Kidney epithelial cell (primary cell): ENCODE data around the gene TMEM108. TPM values are rescaled to one million over a fixed set of nuclear protein-coding genes. Genes with fewer than 3 reads are reported as not detected.

Experiments used
- DNase-seq: peaks from one replicate; pipeline ENCODE4 v3.0.0-alpha.2; 2010; ENCODE audit warnings: low read depth
- H3K27me3 ChIP-seq: 2 replicates; pipeline ENCODE4 v1.6.0; 2011; ENCODE audit warnings: low read length; ENCODE audit not compliant: control insufficient read depth, insufficient read depth
- H3K36me3 ChIP-seq: 2 replicates; pipeline ENCODE4 v1.5.1; 2011; ENCODE audit warnings: low read length; ENCODE audit not compliant: control insufficient read depth, insufficient read depth
- H3K4me3 ChIP-seq: 2 replicates; pipeline ENCODE4 v1.5.1; 2011; ENCODE audit warnings: low read depth, mild to moderate bottlenecking, control low read depth, low read length
- CTCF ChIP-seq: IDR thresholded peaks from 2 replicates; pipeline ENCODE4 v1.5.1; 2011; ENCODE audit warnings: mild to moderate bottlenecking, moderate library complexity, low read length, control low read depth, inconsistent platforms; ENCODE audit not compliant: insufficient read depth, poor library complexity, severe bottlenecking
- total RNA-seq: library from RNA; depleted of rRNA; stranded (reverse); fragments of >200 nt; gene quantifications from 2 replicates; pipeline ENCODE4 v1.2.3, GENCODE V29; 2015

The TMEM108 gene
- total RNA-seq, 1 donor from 2014 or later: 4.4 TPM

- Histone ChIP-seq H3K36me3 (no peaks in the 10 kb centered on the region), H3K4me3 (no peak overlapping the region), H3K27me3 (no peaks in the 10 kb centered on the region)
- TF ChIP-seq CTCF: no peak
- no peak for DNase-seq
Measured at GRCh38 chr3:133330522-133330921, 292.3 kb downstream of the TMEM108 start.

GRCh38 chr3:133354721-133355120 is 316.5 kb downstream of the TMEM108 start:
- H3K36me3 ChIP-seq: no peaks in the 10 kb centered on the region
- DNase-seq: no peak
- no peaks in the 10 kb centered on the region for H3K27me3 ChIP-seq
- TF ChIP-seq CTCF: no peak
- H3K4me3 ChIP-seq: no peak overlapping the region

- Histone ChIP-seq H3K36me3 (no peaks in the 10 kb centered on the region), H3K27me3 (peaks cover 2% of the 10 kb centered on the region), H3K4me3 (no peak overlapping the region)
- TF ChIP-seq CTCF: no peak
- no peak for DNase-seq
Measured at GRCh38 chr3:133360476-133360875, 322.3 kb downstream of the TMEM108 start.

- no peak for DNase-seq
- no peak for TF ChIP-seq CTCF
- H3K36me3 ChIP-seq: no peaks in the 10 kb centered on the region
- no peak overlapping the region for H3K4me3 ChIP-seq
- peaks cover 2% of the 10 kb centered on the region for H3K27me3 ChIP-seq
Measured at GRCh38 chr3:133361011-133361410, 322.8 kb downstream of the TMEM108 start.

- no peak for TF ChIP-seq CTCF
- peaks cover 2% of the 10 kb centered on the region for H3K27me3 ChIP-seq
- no peak overlapping the region for H3K4me3 ChIP-seq
- no peak for DNase-seq
- no peaks in the 10 kb centered on the region for H3K36me3 ChIP-seq
Measured at GRCh38 chr3:133361435-133361834, 323.2 kb downstream of the TMEM108 start.

- no peak for DNase-seq
Measured at GRCh38 chr3:133362539-133362938, 324.3 kb downstream of the TMEM108 start.

More at GRCh38 chr3:133362539-133362938, 324.3 kb downstream of the TMEM108 start:
- TF ChIP-seq CTCF: no peak
- H3K27me3 ChIP-seq: peaks cover 2% of the 10 kb centered on the region
- H3K36me3 ChIP-seq: no peaks in the 10 kb centered on the region
- no peak overlapping the region for H3K4me3 ChIP-seq
